Measurements from ENCODE around the gene RAB39A.

DNA sequence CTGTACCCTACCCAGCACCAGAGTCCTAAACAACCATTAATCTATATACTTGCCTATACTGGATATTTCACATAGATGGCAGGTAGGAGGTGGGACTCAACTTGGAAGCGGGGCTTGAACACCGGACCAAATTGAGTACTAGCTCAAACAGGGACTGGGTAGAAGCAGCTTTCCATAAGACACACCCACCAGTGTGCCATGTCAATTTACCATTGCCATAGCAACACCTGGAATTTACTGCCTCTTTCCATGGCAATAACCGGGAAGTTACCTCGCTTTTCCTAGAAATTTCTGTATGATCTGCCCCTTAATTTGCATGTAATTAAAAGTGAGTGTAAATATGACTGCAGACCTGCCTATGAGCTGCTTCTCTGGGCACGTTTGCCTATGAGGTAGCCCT lies 41.8 kb downstream of the RAB39A start:
- TF ChIP-seq, protein P1, sequence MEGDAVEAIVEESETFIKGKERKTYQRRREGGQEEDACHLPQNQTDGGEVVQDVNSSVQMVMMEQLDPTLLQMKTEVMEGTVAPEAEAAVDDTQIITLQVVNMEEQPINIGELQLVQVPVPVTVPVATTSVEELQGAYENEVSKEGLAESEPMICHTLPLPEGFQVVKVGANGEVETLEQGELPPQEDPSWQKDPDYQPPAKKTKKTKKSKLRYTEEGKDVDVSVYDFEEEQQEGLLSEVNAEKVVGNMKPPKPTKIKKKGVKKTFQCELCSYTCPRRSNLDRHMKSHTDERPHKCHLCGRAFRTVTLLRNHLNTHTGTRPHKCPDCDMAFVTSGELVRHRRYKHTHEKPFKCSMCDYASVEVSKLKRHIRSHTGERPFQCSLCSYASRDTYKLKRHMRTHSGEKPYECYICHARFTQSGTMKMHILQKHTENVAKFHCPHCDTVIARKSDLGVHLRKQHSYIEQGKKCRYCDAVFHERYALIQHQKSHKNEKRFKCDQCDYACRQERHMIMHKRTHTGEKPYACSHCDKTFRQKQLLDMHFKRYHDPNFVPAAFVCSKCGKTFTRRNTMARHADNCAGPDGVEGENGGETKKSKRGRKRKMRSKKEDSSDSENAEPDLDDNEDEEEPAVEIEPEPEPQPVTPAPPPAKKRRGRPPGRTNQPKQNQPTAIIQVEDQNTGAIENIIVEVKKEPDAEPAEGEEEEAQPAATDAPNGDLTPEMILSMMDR (conservative IDR thresholded peaks at IDR 0.05; ENCODE audit: low read depth, low read length) = no peak
- TF ChIP-seq EZH2 (IDR thresholded peaks at IDR 0.05; ENCODE audit: borderline replicate concordance, low read depth, low read length, poor library complexity, severe bottlenecking) = no peak
